Measurements from ENCODE around the gene ZNF280C. TPM values are rescaled to one million over a fixed set of nuclear protein-coding genes. Genes with fewer than 3 reads are reported as not detected.
"Not testable (repeated sequence)": the region's sequence is repeated elsewhere in the genome, so short reads cannot be mapped to it uniquely, and the experiment has no call there.

Gene ZNF280C
- total and polyA plus RNA-seq, 2 donors = 2.4 to 3.2 TPM

DNA sequence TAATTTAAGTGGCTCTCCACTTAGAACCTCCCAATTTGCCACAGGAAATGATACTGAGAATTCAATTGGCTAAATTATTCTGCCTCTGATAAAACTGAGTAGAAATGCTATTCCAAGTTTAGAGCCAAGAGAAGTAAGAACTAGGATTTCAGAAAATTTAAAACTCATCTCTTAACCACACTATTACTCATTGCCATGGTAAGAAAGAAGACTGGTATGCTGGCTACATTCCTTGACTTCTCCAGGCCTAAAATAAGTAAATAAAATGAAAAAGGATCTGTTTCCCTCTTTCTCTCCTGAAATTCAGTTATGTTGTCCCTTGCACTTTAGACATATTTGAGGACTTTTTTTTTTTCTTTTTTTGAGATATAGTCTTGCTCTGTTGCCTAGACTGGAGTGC, 23.3 kb downstream of the ZNF280C start:
- Histone ChIP-seq H3K27me3 (ENCODE audit: control insufficient read depth in 2 of 2, insufficient read depth in 1 of 2, low read length in 1 of 2) (no peaks in the 10 kb centered on the region), H3K4me1 (ENCODE audit: control insufficient read depth in 2 of 2, insufficient read depth in 2 of 2, low read length in 2 of 2) (peaks cover 0 to 4% of the 10 kb centered on the region in 2 donors), H3K9me3 (ENCODE audit: control insufficient read depth in 2 of 2, insufficient read depth in 1 of 2, low read length in 1 of 2) (no peaks in the 10 kb centered on the region), H3K4me3 (ENCODE audit: low read length in 2 of 2) (no peak overlapping the region), H3K27ac (ENCODE audit: low read depth in 1 of 2, low read length in 1 of 2) (no peak overlapping the region), H3K36me3 (ENCODE audit: control insufficient read depth in 2 of 2, insufficient read depth in 2 of 2, low read length in 1 of 2) (peaks cover 7 to 21% of the 10 kb centered on the region in 2 donors)
- no peak for DNase-seq (ENCODE audit: low read depth in 6 of 9, low spot score in 9 of 9)

- H3K27ac ChIP-seq (ENCODE audit: low read depth in 1 of 2, low read length in 1 of 2); H3K4me1 ChIP-seq (ENCODE audit: control insufficient read depth in 2 of 2, insufficient read depth in 2 of 2, low read length in 2 of 2); H3K9me3 ChIP-seq (ENCODE audit: control insufficient read depth in 2 of 2, insufficient read depth in 1 of 2, low read length in 1 of 2); H3K4me3 ChIP-seq (ENCODE audit: low read length in 2 of 2); DNase-seq (ENCODE audit: low read depth in 6 of 9, low spot score in 9 of 9); H3K27me3 ChIP-seq (ENCODE audit: control insufficient read depth in 2 of 2, insufficient read depth in 1 of 2, low read length in 1 of 2): not testable (repeated sequence)
- H3K36me3 ChIP-seq (ENCODE audit: control insufficient read depth in 2 of 2, insufficient read depth in 2 of 2, low read length in 1 of 2) = peaks cover 0 to 13% of the 10 kb centered on the region in 2 donors
- WGBS = 97% methylated on average over 4 of the region's 4 CpGs
Observed at GRCh38 chrX:130231184-130231583, 37.5 kb downstream of the ZNF280C start.

- H3K27ac ChIP-seq (ENCODE audit: low read depth in 1 of 2, low read length in 1 of 2) = no peak overlapping the region
- no peaks in the 10 kb centered on the region for H3K9me3 ChIP-seq (ENCODE audit: control insufficient read depth in 2 of 2, insufficient read depth in 1 of 2, low read length in 1 of 2)
- peak in 2 of 9 donors; percentile 1 to 45 for DNase-seq (ENCODE audit: low read depth in 6 of 9, low spot score in 9 of 9)
- peaks cover 0 to 7% of the 10 kb centered on the region in 2 donors for H3K36me3 ChIP-seq (ENCODE audit: control insufficient read depth in 2 of 2, insufficient read depth in 2 of 2, low read length in 1 of 2)
- H3K27me3 ChIP-seq (ENCODE audit: control insufficient read depth in 2 of 2, insufficient read depth in 1 of 2, low read length in 1 of 2) = no peaks in the 10 kb centered on the region
- H3K4me1 ChIP-seq (ENCODE audit: control insufficient read depth in 2 of 2, insufficient read depth in 2 of 2, low read length in 2 of 2) = no peaks in the 10 kb centered on the region
- H3K4me3 ChIP-seq (ENCODE audit: low read length in 2 of 2) = no peak overlapping the region
- 10% methylated on average over 2 of the region's 2 CpGs for WGBS
Observed at GRCh38 chrX:130228871-130229270, 39.8 kb downstream of the ZNF280C start.

- 98% methylated on average over 2 of the region's 2 CpGs for WGBS
- DNase-seq (ENCODE audit: low read depth in 6 of 9, low spot score in 9 of 9) = no peak
- H3K27ac ChIP-seq (ENCODE audit: low read depth in 1 of 2, low read length in 1 of 2) = no peak overlapping the region
Observed at GRCh38 chrX:130224810-130225209, 43.9 kb downstream of the ZNF280C start.

DNA sequence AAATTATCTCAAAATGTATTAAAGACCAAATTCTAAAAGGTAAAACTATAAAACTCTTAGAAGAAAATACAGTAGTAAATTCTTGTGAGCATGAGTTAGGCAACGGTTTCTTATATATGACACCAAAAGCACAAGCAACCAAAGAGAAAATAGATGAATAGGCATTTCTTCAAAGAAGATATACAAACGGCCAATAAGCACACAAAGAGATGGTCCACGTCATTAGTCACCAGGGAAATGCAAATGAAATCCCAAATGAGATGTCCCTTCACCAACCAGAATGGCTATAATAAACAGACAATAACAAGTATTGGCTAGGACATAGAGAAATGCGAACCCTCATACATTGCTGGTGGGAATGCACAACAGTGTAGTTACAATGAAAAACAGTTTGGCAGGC, 52.4 kb downstream of the ZNF280C start:
- peaks cover 0 to 2% of the 10 kb centered on the region in 2 donors for H3K36me3 ChIP-seq (ENCODE audit: control insufficient read depth in 2 of 2, insufficient read depth in 2 of 2, low read length in 1 of 2)

More at GRCh38 chrX:130224810-130225209, 43.9 kb downstream of the ZNF280C start:
- Histone ChIP-seq H3K27me3 (ENCODE audit: control insufficient read depth in 2 of 2, insufficient read depth in 1 of 2, low read length in 1 of 2) (no peaks in the 10 kb centered on the region), H3K36me3 (ENCODE audit: control insufficient read depth in 2 of 2, insufficient read depth in 2 of 2, low read length in 1 of 2) (peaks cover 0 to 2% of the 10 kb centered on the region in 2 donors), H3K9me3 (ENCODE audit: control insufficient read depth in 2 of 2, insufficient read depth in 1 of 2, low read length in 1 of 2) (no peaks in the 10 kb centered on the region), H3K4me3 (ENCODE audit: low read length in 2 of 2) (no peak overlapping the region), H3K4me1 (ENCODE audit: control insufficient read depth in 2 of 2, insufficient read depth in 2 of 2, low read length in 2 of 2) (no peaks in the 10 kb centered on the region)

GRCh38 chrX:130213376-130213775, 55.3 kb downstream of the ZNF280C start:
- H3K36me3 ChIP-seq (ENCODE audit: control insufficient read depth in 2 of 2, insufficient read depth in 2 of 2, low read length in 1 of 2) = peaks cover 0 to 4% of the 10 kb centered on the region in 2 donors
- DNase-seq (ENCODE audit: low read depth in 6 of 9, low spot score in 9 of 9) = no peak
- H3K4me1 ChIP-seq (ENCODE audit: control insufficient read depth in 2 of 2, insufficient read depth in 2 of 2, low read length in 2 of 2) = no peaks in the 10 kb centered on the region
- H3K9me3 ChIP-seq (ENCODE audit: control insufficient read depth in 2 of 2, insufficient read depth in 1 of 2, low read length in 1 of 2) = no peaks in the 10 kb centered on the region
- no peak overlapping the region for H3K27ac ChIP-seq (ENCODE audit: low read depth in 1 of 2, low read length in 1 of 2)
- no peaks in the 10 kb centered on the region for H3K27me3 ChIP-seq (ENCODE audit: control insufficient read depth in 2 of 2, insufficient read depth in 1 of 2, low read length in 1 of 2)
- H3K4me3 ChIP-seq (ENCODE audit: low read length in 2 of 2) = no peak overlapping the region
- whole genome bisulfite sequencing = 95% methylated on average over 2 of the region's 2 CpGs

More for the DNA sequence above, 52.4 kb downstream of the ZNF280C start:
- 97% methylated on average over 4 of the region's 4 CpGs for WGBS
- Histone ChIP-seq H3K27me3 (ENCODE audit: control insufficient read depth in 2 of 2, insufficient read depth in 1 of 2, low read length in 1 of 2) (no peaks in the 10 kb centered on the region), H3K4me3 (ENCODE audit: low read length in 2 of 2) (no peak overlapping the region), H3K4me1 (ENCODE audit: control insufficient read depth in 2 of 2, insufficient read depth in 2 of 2, low read length in 2 of 2) (no peaks in the 10 kb centered on the region), H3K27ac (ENCODE audit: low read depth in 1 of 2, low read length in 1 of 2) (no peak overlapping the region), H3K9me3 (ENCODE audit: control insufficient read depth in 2 of 2, insufficient read depth in 1 of 2, low read length in 1 of 2) (no peaks in the 10 kb centered on the region)
- no peak for DNase-seq (ENCODE audit: low read depth in 6 of 9, low spot score in 9 of 9)

DNA sequence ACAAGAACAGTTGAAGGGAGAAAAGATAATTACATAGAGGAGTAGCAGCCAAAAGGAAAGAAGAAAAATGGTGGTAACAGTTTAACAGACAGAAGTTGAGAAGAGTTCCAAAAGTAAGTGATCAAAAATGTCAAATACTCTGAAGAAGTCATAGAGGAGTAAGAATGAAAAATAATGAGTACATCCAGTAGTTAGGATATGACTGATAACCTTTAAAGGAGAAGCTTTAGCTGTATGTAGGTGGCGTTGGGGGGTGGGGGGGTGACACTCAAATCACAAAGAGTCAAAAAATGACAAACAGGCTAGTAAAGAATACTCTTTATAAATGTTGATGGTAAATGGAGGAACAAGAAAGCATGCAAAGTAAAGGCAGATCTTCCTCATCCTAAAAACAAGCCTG, 56.3 kb downstream of the ZNF280C start:
- H3K36me3 ChIP-seq (ENCODE audit: control insufficient read depth in 2 of 2, insufficient read depth in 2 of 2, low read length in 1 of 2) = peaks cover 0 to 4% of the 10 kb centered on the region in 2 donors
- WGBS = 96% methylated on average over 1 of the region's 1 CpG
- H3K9me3 ChIP-seq (ENCODE audit: control insufficient read depth in 2 of 2, insufficient read depth in 1 of 2, low read length in 1 of 2) = no peaks in the 10 kb centered on the region
- H3K4me1 ChIP-seq (ENCODE audit: control insufficient read depth in 2 of 2, insufficient read depth in 2 of 2, low read length in 2 of 2) = no peaks in the 10 kb centered on the region
- H3K27me3 ChIP-seq (ENCODE audit: control insufficient read depth in 2 of 2, insufficient read depth in 1 of 2, low read length in 1 of 2) = no peaks in the 10 kb centered on the region
- H3K27ac ChIP-seq (ENCODE audit: low read depth in 1 of 2, low read length in 1 of 2) = no peak overlapping the region
- DNase-seq (ENCODE audit: low read depth in 6 of 9, low spot score in 9 of 9) = no peak
- no peak overlapping the region for H3K4me3 ChIP-seq (ENCODE audit: low read length in 2 of 2)

DNA sequence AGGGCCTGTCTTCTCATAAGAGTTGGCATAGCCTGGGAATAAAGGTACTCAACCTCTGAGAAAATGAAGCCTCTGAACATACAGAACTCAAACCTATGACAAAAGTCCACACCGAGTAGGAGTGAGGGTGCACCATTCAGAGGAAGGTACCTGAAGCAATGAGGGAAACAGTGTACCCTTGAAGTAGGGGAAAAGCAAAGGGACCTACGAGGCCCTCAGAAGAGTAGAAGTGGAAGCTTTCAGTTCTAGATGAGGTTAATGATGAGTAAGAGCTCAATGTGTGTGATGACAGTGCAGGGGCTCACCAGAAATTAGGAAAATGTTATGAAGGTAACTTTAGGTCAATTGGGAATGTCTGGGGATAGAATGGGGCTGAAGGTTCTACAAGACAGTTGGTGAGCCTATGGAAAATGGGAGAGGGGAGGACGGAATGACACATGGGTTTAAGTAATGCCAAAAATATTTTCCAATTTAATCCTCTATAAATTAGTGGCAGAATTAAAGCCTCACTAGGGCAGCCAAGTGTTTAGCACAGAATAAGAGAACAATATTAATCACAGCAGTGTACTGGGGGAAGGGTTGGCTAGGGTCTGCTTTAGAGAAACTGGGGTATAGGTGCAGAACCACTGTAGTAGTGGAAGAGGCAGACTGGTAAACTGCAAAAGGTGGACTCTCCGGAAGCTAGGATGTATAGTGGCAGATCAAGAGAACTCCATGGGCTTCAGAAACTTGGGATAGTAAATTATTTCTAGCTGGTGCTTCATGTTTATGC, 57.1 kb downstream of the ZNF280C start:
- Histone ChIP-seq H3K27me3 (ENCODE audit: control insufficient read depth in 2 of 2, insufficient read depth in 1 of 2, low read length in 1 of 2) (no peaks in the 10 kb centered on the region), H3K27ac (ENCODE audit: low read depth in 1 of 2, low read length in 1 of 2) (no peak overlapping the region), H3K36me3 (ENCODE audit: control insufficient read depth in 2 of 2, insufficient read depth in 2 of 2, low read length in 1 of 2) (peaks cover 0 to 4% of the 10 kb centered on the region in 2 donors), H3K4me1 (ENCODE audit: control insufficient read depth in 2 of 2, insufficient read depth in 2 of 2, low read length in 2 of 2) (no peaks in the 10 kb centered on the region), H3K9me3 (ENCODE audit: control insufficient read depth in 2 of 2, insufficient read depth in 1 of 2, low read length in 1 of 2) (no peaks in the 10 kb centered on the region), H3K4me3 (ENCODE audit: low read length in 2 of 2) (no peak overlapping the region)
- DNase-seq (ENCODE audit: low read depth in 6 of 9, low spot score in 9 of 9) = no peak
- 95% methylated on average over 4 of the region's 4 CpGs for WGBS

GRCh38 chrX:130204647-130205046, 64.1 kb downstream of the ZNF280C start:
- H3K27me3 ChIP-seq (ENCODE audit: control insufficient read depth in 2 of 2, insufficient read depth in 1 of 2, low read length in 1 of 2) = no peaks in the 10 kb centered on the region
- H3K27ac ChIP-seq (ENCODE audit: low read depth in 1 of 2, low read length in 1 of 2) = no peak overlapping the region
- WGBS = 94% methylated on average over 1 of the region's 1 CpG
- no peak for DNase-seq (ENCODE audit: low read depth in 6 of 9, low spot score in 9 of 9)
- peaks cover 0 to 2% of the 10 kb centered on the region in 2 donors for H3K36me3 ChIP-seq (ENCODE audit: control insufficient read depth in 2 of 2, insufficient read depth in 2 of 2, low read length in 1 of 2)
- no peaks in the 10 kb centered on the region for H3K4me1 ChIP-seq (ENCODE audit: control insufficient read depth in 2 of 2, insufficient read depth in 2 of 2, low read length in 2 of 2)
- H3K9me3 ChIP-seq (ENCODE audit: control insufficient read depth in 2 of 2, insufficient read depth in 1 of 2, low read length in 1 of 2) = no peaks in the 10 kb centered on the region
- no peak overlapping the region for H3K4me3 ChIP-seq (ENCODE audit: low read length in 2 of 2)
